Cardiac fibroblast (primary cell): ENCODE data around the gene EPB41L1.

Source experiments
- DNase-seq, 2 donors: peaks; one replicate each; pipeline versions ENCODE4 v3.0.0 to v3.0.0-alpha.2; 2010; ENCODE audit warnings: low read depth in 2 of 2
- H3K4me3 ChIP-seq, 2 donors: replicated peaks in 1 of 2; 1 replicate in 1 of 2; 2 replicates in 1 of 2; pipeline ENCODE4 v1.5.1; 2011; ENCODE audit warnings: low read depth in 2 of 2, low read length in 2 of 2, mild to moderate bottlenecking in 2 of 2, moderate library complexity in 1 of 2
- TF ChIP-seq, protein P1 (sequence below): IDR thresholded peaks from one replicate; pipeline ENCODE4 v1.5.1; 2011; ENCODE audit warnings: low read depth, mild to moderate bottlenecking, low read length, inconsistent platforms

EPB41L1 gene

DNA sequence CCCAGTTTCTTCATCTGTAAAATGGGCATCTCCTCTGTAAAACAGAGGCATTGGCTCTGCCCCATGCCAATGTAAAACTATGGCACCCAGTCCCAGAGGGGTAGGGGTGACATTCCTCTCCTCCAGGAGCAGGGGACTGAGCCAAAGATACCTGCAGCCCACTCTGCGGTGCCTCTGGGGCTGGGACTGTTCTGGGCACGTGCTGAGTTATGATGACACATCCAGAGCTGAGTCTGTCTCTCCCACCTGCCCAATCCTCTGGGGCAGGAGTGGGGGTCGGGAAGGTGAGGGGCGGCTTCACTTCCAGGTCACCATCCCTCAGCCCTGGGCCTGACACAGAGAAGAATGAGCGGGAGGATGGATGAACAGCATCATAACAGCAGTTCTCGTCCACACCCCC is 111.6 kb downstream of the EPB41L1 start:
- TF ChIP-seq, protein P1, sequence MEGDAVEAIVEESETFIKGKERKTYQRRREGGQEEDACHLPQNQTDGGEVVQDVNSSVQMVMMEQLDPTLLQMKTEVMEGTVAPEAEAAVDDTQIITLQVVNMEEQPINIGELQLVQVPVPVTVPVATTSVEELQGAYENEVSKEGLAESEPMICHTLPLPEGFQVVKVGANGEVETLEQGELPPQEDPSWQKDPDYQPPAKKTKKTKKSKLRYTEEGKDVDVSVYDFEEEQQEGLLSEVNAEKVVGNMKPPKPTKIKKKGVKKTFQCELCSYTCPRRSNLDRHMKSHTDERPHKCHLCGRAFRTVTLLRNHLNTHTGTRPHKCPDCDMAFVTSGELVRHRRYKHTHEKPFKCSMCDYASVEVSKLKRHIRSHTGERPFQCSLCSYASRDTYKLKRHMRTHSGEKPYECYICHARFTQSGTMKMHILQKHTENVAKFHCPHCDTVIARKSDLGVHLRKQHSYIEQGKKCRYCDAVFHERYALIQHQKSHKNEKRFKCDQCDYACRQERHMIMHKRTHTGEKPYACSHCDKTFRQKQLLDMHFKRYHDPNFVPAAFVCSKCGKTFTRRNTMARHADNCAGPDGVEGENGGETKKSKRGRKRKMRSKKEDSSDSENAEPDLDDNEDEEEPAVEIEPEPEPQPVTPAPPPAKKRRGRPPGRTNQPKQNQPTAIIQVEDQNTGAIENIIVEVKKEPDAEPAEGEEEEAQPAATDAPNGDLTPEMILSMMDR = no peak
- DNase-seq = no peak
- H3K4me3 ChIP-seq = no peak overlapping the region

GRCh38 chr20:36267605-36268381 is 113.3 kb downstream of the EPB41L1 start:
- TF ChIP-seq, protein P1 = no peak
- no peak overlapping the region for H3K4me3 ChIP-seq
- DNase-seq = no peak

GRCh38 chr20:36268440-36269342 is 114.2 kb downstream of the EPB41L1 start:
- no peak for DNase-seq
- TF ChIP-seq, protein P1 = no peak
- no peak overlapping the region for H3K4me3 ChIP-seq

- no peak overlapping the region for H3K4me3 ChIP-seq
- DNase-seq = no peak
- TF ChIP-seq, protein P1 = no peak
Observed at GRCh38 chr20:36269507-36269906, 115.0 kb downstream of the EPB41L1 start.

- no peak overlapping the region for H3K4me3 ChIP-seq
- DNase-seq = no peak
- TF ChIP-seq, protein P1 = no peak
Observed at GRCh38 chr20:36270744-36271638, 116.5 kb downstream of the EPB41L1 start.
